ENCODE results near the gene CDK6.

CDK6 gene

GRCh38 chr7:92793656-92794205 is 42.6 kb downstream of the CDK6 start:
- DNase-seq (ENCODE audit: low read depth) = no peak

GRCh38 chr7:92790992-92791391 is 45.4 kb downstream of the CDK6 start:
- DNase-seq (ENCODE audit: low read depth) = no peak

GRCh38 chr7:92788559-92789183 is 47.7 kb downstream of the CDK6 start:
- DNase-seq (ENCODE audit: low read depth) = no peak

- DNase-seq (ENCODE audit: low read depth) = no peak
Observed at GRCh38 chr7:92785923-92786322, 50.5 kb downstream of the CDK6 start.

- no peak for DNase-seq (ENCODE audit: low read depth)
Observed at GRCh38 chr7:92784935-92785334, 51.4 kb downstream of the CDK6 start.

GRCh38 chr7:92783260-92784201 is 52.8 kb downstream of the CDK6 start:
- no peak for DNase-seq (ENCODE audit: low read depth)

GRCh38 chr7:92782855-92783254 is 53.5 kb downstream of the CDK6 start:
- DNase-seq (ENCODE audit: low read depth) = no peak

GRCh38 chr7:92782236-92782635 is 54.1 kb downstream of the CDK6 start:
- DNase-seq (ENCODE audit: low read depth) = no peak

- DNase-seq (ENCODE audit: low read depth) = no peak
Observed at GRCh38 chr7:92781117-92781720, 55.2 kb downstream of the CDK6 start.

GRCh38 chr7:92778972-92779371 is 57.4 kb downstream of the CDK6 start:
- DNase-seq (ENCODE audit: low read depth) = no peak

GRCh38 chr7:92777993-92778392 is 58.4 kb downstream of the CDK6 start:
- DNase-seq (ENCODE audit: low read depth) = no peak

- DNase-seq (ENCODE audit: low read depth) = no peak
Observed at GRCh38 chr7:92773808-92774207, 62.6 kb downstream of the CDK6 start.

GRCh38 chr7:92769844-92770243 is 66.5 kb downstream of the CDK6 start:
- DNase-seq (ENCODE audit: low read depth) = no peak

- no peak for DNase-seq (ENCODE audit: low read depth)
Observed at GRCh38 chr7:92769394-92769699, 67.0 kb downstream of the CDK6 start.

GRCh38 chr7:92768501-92769393 is 67.6 kb downstream of the CDK6 start:
- DNase-seq (ENCODE audit: low read depth) = no peak

- no peak for DNase-seq (ENCODE audit: low read depth)
Observed at GRCh38 chr7:92767437-92767836, 68.9 kb downstream of the CDK6 start.

GRCh38 chr7:92766461-92767003 is 69.8 kb downstream of the CDK6 start:
- no peak for DNase-seq (ENCODE audit: low read depth)

- no peak for DNase-seq (ENCODE audit: low read depth)
Observed at GRCh38 chr7:92765725-92766124, 70.6 kb downstream of the CDK6 start.

GRCh38 chr7:92763636-92764423 is 72.5 kb downstream of the CDK6 start:
- no peak for DNase-seq (ENCODE audit: low read depth)

GRCh38 chr7:92762851-92763250 is 73.5 kb downstream of the CDK6 start:
- no peak for DNase-seq (ENCODE audit: low read depth)
